ENCODE data around the gene SYF2. TPM values are rescaled to one million over a fixed set of nuclear protein-coding genes. Genes with fewer than 3 reads are reported as not detected.

The SYF2 gene
- total and polyA plus RNA-seq, 2 experiments from 2014 or later, result 34.2 to 66.3 TPM

GRCh38 chr1:25246600-25247023 lies 14.3 kb upstream of the SYF2 start:
- no peaks in the 10 kb centered on the region for H3K9me2 ChIP-seq (replicated peaks; ENCODE audit: insufficient read depth)
- H2AFZ ChIP-seq, result peak overlapping the region; percentile 65
- H3K79me2 ChIP-seq, result peaks cover 48% of the 10 kb centered on the region
- H3K4me2 ChIP-seq, result peak overlapping the region; percentile 80
- peaks cover 14% of the 10 kb centered on the region for H3K4me1 ChIP-seq (ENCODE audit: insufficient read depth)
- H4K20me1 ChIP-seq (ENCODE audit: insufficient read depth, poor library complexity, severe bottlenecking), result peaks cover 32% of the 10 kb centered on the region
- no peaks in the 10 kb centered on the region for H3K27me3 ChIP-seq
- no peaks in the 10 kb centered on the region for H3K9me3 ChIP-seq (ENCODE audit: low read depth)
- peak overlapping the region; percentile 87 for H3K4me3 ChIP-seq
- under 1% methylated on average over 52 of the region's 53 CpGs for WGBS (ENCODE audit: low lambda C conversion rate, missing lambda C conversion rate)
- peak overlapping the region; percentile 99 for H3K27ac ChIP-seq
- TF ChIP-seq EZH2phosphoT487 (IDR thresholded peaks at IDR 0.05; ENCODE audit: low read depth, severe bottlenecking, unreplicated experiment) (no peak), EZH2 (IDR thresholded peaks at IDR 0.05; ENCODE audit: borderline replicate concordance) (no peak), CTCF (IDR thresholded peaks at IDR 0.05; ENCODE audit: poor library complexity) (no peak)
- peaks cover 4% of the 10 kb centered on the region for H3K36me3 ChIP-seq (replicated peaks; ENCODE audit: insufficient read depth, low read depth)
- DNase-seq (ENCODE audit: low spot score), result peak; percentile 26

GRCh38 chr1:25245809-25246599 lies 13.7 kb upstream of the SYF2 start:
- TF ChIP-seq EZH2phosphoT487 (IDR thresholded peaks at IDR 0.05; ENCODE audit: low read depth, severe bottlenecking, unreplicated experiment) (no peak), CTCF (IDR thresholded peaks at IDR 0.05; ENCODE audit: poor library complexity) (no peak), EZH2 (IDR thresholded peaks at IDR 0.05; ENCODE audit: borderline replicate concordance) (no peak)
- H3K27me3 ChIP-seq, result no peaks in the 10 kb centered on the region
- peaks cover 48% of the 10 kb centered on the region for H3K79me2 ChIP-seq
- WGBS (ENCODE audit: low lambda C conversion rate, missing lambda C conversion rate), result 25% methylated on average over 30 of the region's 30 CpGs
- peak overlapping the region; percentile 99 for H3K27ac ChIP-seq
- peaks cover 4% of the 10 kb centered on the region for H3K36me3 ChIP-seq (replicated peaks; ENCODE audit: insufficient read depth, low read depth)
- no peak overlapping the region for H2AFZ ChIP-seq
- no peaks in the 10 kb centered on the region for H3K9me3 ChIP-seq (ENCODE audit: low read depth)
- H3K9me2 ChIP-seq (replicated peaks; ENCODE audit: insufficient read depth), result no peaks in the 10 kb centered on the region
- H4K20me1 ChIP-seq (ENCODE audit: insufficient read depth, poor library complexity, severe bottlenecking), result peaks cover 32% of the 10 kb centered on the region
- peak; percentile 26 for DNase-seq (ENCODE audit: low spot score)
- H3K4me2 ChIP-seq, result peak overlapping the region; percentile 80
- peaks cover 16% of the 10 kb centered on the region for H3K4me1 ChIP-seq (ENCODE audit: insufficient read depth)
- peak overlapping the region; percentile 87 for H3K4me3 ChIP-seq

- peak overlapping the region; percentile 87 for H3K4me3 ChIP-seq
- H4K20me1 ChIP-seq (ENCODE audit: insufficient read depth, poor library complexity, severe bottlenecking), result peaks cover 32% of the 10 kb centered on the region
- H3K79me2 ChIP-seq, result peaks cover 48% of the 10 kb centered on the region
- no peak for DNase-seq (ENCODE audit: low spot score)
- 88% methylated on average over 5 of the region's 5 CpGs for WGBS (ENCODE audit: low lambda C conversion rate, missing lambda C conversion rate)
- peaks cover 4% of the 10 kb centered on the region for H3K36me3 ChIP-seq (replicated peaks; ENCODE audit: insufficient read depth, low read depth)
- TF ChIP-seq CTCF (IDR thresholded peaks at IDR 0.05; ENCODE audit: poor library complexity) (no peak), EZH2 (IDR thresholded peaks at IDR 0.05; ENCODE audit: borderline replicate concordance) (no peak), EZH2phosphoT487 (IDR thresholded peaks at IDR 0.05; ENCODE audit: low read depth, severe bottlenecking, unreplicated experiment) (no peak)
- H3K4me2 ChIP-seq, result peak overlapping the region; percentile 80
- no peaks in the 10 kb centered on the region for H3K27me3 ChIP-seq
- no peak overlapping the region for H2AFZ ChIP-seq
- no peaks in the 10 kb centered on the region for H3K9me3 ChIP-seq (ENCODE audit: low read depth)
- peaks cover 22% of the 10 kb centered on the region for H3K4me1 ChIP-seq (ENCODE audit: insufficient read depth)
- H3K9me2 ChIP-seq (replicated peaks; ENCODE audit: insufficient read depth), result no peaks in the 10 kb centered on the region
- H3K27ac ChIP-seq, result no peak overlapping the region
Measured at GRCh38 chr1:25245393-25245792, 13.1 kb upstream of the SYF2 start.
